Nephron (organoid): ENCODE results near the gene SNTA1.
A peak's percentile ranks its signal among the peaks of the same experiment; 100 is the strongest.
"Not testable (repeated sequence)": the region's sequence is repeated elsewhere in the genome, so short reads cannot be mapped to it uniquely, and the experiment has no call there.

ENCODE experiments used
- H3K27ac Mint-ChIP-seq, 3 experiments: 2 replicates each; pipeline ENCODE4 v1.8.0; 2020; ENCODE audit warnings: mixed read lengths in 3 of 3, mild to moderate bottlenecking in 2 of 3, moderate library complexity in 1 of 3
- H3K27me3 Mint-ChIP-seq: 2 replicates; pipeline ENCODE4 v1.8.0; 2021; ENCODE audit warnings: low read depth, mild to moderate bottlenecking, moderate library complexity, mixed read lengths
- H3K36me3 Mint-ChIP-seq: 2 replicates; pipeline ENCODE4 v1.8.0; 2020; ENCODE audit warnings: low read depth, mixed read lengths
- H3K4me1 Mint-ChIP-seq: 2 replicates; pipeline ENCODE4 v1.8.0; 2020; ENCODE audit warnings: mixed read lengths
- H3K4me3 Mint-ChIP-seq, 3 experiments: 2 replicates each; pipeline ENCODE4 v1.8.0; 2020; ENCODE audit warnings: mild to moderate bottlenecking in 3 of 3, mixed read lengths in 3 of 3, moderate library complexity in 2 of 3
- H3K9me3 Mint-ChIP-seq: 2 replicates; pipeline ENCODE4 v1.8.0; 2020; ENCODE audit warnings: mixed read lengths
- CTCF ChIP-seq, 3 experiments: fragments of 200-600 bp; sonication (generic); IDR thresholded peaks; one replicate each; pipeline ENCODE4 v1.5.0; 2021; ENCODE audit warnings: antibody characterized with exemption in 3 of 3; ENCODE audit not compliant: unreplicated experiment in 3 of 3

The SNTA1 gene

GRCh38 chr20:33437141-33437911 lies 6.2 kb downstream of the SNTA1 start:
- Mint-ChIP-seq H3K4me3 (no peak overlapping the region), H3K4me1 (peaks cover 10% of the 10 kb centered on the region), H3K27ac (peak overlapping the region in 2 of 3 experiments; percentile 49 to 56), H3K9me3 (no peaks in the 10 kb centered on the region), H3K27me3 (no peaks in the 10 kb centered on the region), H3K36me3 (peaks cover 8% of the 10 kb centered on the region)
- no peak for TF ChIP-seq CTCF (IDR thresholded peaks at IDR 0.05; ENCODE audit: unreplicated experiment in 3 of 3)

GRCh38 chr20:33434434-33434833 lies 9.1 kb downstream of the SNTA1 start:
- Mint-ChIP-seq H3K4me3 (no peak overlapping the region), H3K36me3 (peaks cover 8% of the 10 kb centered on the region), H3K27me3 (no peaks in the 10 kb centered on the region), H3K4me1 (peaks cover 5% of the 10 kb centered on the region), H3K9me3 (no peaks in the 10 kb centered on the region), H3K27ac (peak overlapping the region in 2 of 3 experiments; percentile 23 to 24)
- TF ChIP-seq CTCF (IDR thresholded peaks at IDR 0.05; ENCODE audit: unreplicated experiment in 3 of 3) = no peak

- peaks cover 8% of the 10 kb centered on the region for H3K36me3 Mint-ChIP-seq
- H3K27me3 Mint-ChIP-seq = no peaks in the 10 kb centered on the region
- no peak for TF ChIP-seq CTCF (IDR thresholded peaks at IDR 0.05; ENCODE audit: unreplicated experiment in 3 of 3)
- no peak overlapping the region for H3K4me3 Mint-ChIP-seq
- peaks cover 5% of the 10 kb centered on the region for H3K4me1 Mint-ChIP-seq
- H3K9me3 Mint-ChIP-seq = no peaks in the 10 kb centered on the region
- H3K27ac Mint-ChIP-seq = peak overlapping the region in 2 of 3 experiments; percentile 23 to 24
These were observed 9.9 kb downstream of the SNTA1 start for GRCh38 chr20:33433465-33434234.

- no peaks in the 10 kb centered on the region for H3K27me3 Mint-ChIP-seq
- TF ChIP-seq CTCF (IDR thresholded peaks at IDR 0.05; ENCODE audit: unreplicated experiment in 3 of 3) = no peak
- no peak overlapping the region for H3K4me3 Mint-ChIP-seq
- no peaks in the 10 kb centered on the region for H3K9me3 Mint-ChIP-seq
- H3K4me1 Mint-ChIP-seq = peaks cover 5% of the 10 kb centered on the region
- H3K27ac Mint-ChIP-seq = no peak overlapping the region
- H3K36me3 Mint-ChIP-seq = peaks cover 8% of the 10 kb centered on the region
These were observed 11.7 kb downstream of the SNTA1 start for GRCh38 chr20:33431797-33432381.

GRCh38 chr20:33423875-33424274 lies 19.7 kb downstream of the SNTA1 start:
- H3K27me3 Mint-ChIP-seq, H3K4me3 Mint-ChIP-seq, H3K36me3 Mint-ChIP-seq, H3K9me3 Mint-ChIP-seq: not testable (repeated sequence)
- H3K4me1 Mint-ChIP-seq = peaks cover 14% of the 10 kb centered on the region
- H3K27ac Mint-ChIP-seq = peak overlapping the region in 1 of 3 experiments; percentile 54

- TF ChIP-seq CTCF (IDR thresholded peaks at IDR 0.05; ENCODE audit: unreplicated experiment in 3 of 3) = no peak
- H3K36me3 Mint-ChIP-seq = no peaks in the 10 kb centered on the region
- H3K4me3 Mint-ChIP-seq = no peak overlapping the region
- peaks cover 14% of the 10 kb centered on the region for H3K4me1 Mint-ChIP-seq
- peak overlapping the region in 1 of 3 experiments; percentile 54 for H3K27ac Mint-ChIP-seq
- H3K9me3 Mint-ChIP-seq = no peaks in the 10 kb centered on the region
- no peaks in the 10 kb centered on the region for H3K27me3 Mint-ChIP-seq
These were observed 20.3 kb downstream of the SNTA1 start for GRCh38 chr20:33423141-33423834.
